KG1 (cell line): ENCODE data around the gene VMAC.
A peak's percentile ranks its signal among the peaks of the same experiment; 100 is the strongest.
"Not testable (repeated sequence)": the region's sequence is repeated elsewhere in the genome, so short reads cannot be mapped to it uniquely, and the experiment has no call there.

Source experiments
- DNase-seq: peaks from one replicate; lab custom pipeline; 2025; lab: John Stamatoyannopoulos, UW

Gene VMAC, protein sequence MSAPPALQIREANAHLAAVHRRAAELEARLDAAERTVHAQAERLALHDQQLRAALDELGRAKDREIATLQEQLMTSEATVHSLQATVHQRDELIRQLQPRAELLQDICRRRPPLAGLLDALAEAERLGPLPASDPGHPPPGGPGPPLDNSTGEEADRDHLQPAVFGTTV

DNA sequence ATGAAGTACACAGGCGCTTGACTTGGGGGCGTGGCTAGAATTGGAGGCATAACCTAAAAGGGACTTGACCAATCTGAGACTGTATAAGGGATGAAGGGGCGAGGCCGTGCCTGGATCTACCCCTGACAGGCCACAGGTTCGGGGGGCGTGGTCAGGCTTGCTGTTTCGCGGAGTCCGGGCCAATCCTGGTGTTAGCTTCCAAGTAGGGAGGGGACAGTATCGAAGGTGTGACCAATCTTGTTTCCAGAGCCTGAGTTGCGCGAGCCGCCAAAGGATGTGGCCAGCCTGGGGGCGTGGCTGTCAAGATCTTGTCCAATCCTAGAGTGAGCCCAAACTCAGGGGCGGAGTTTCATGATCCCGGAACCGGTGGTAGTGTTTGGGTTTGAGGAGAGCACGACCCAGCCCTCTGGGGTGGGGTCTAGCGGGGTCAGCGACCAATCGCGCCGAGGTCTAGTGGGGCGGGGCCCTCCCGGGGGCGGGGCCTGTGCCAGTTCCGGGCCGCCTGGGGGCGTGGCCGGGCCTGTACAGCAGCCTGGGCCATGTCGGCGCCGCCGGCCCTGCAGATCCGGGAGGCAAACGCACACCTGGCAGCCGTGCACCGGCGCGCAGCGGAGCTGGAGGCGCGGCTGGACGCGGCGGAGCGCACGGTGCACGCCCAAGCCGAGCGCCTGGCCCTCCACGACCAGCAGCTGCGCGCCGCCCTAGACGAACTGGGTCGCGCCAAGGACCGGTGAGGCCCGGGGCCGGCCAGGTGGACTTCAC lies at the start of gene VMAC:
Gene VMAC, plus strand, starts transcription at position 521 of the 762 bp plus-strand sequence. Its CDS starts 19 bp downstream, at position 540.
- DNase-seq, result peak; percentile 99

DNA sequence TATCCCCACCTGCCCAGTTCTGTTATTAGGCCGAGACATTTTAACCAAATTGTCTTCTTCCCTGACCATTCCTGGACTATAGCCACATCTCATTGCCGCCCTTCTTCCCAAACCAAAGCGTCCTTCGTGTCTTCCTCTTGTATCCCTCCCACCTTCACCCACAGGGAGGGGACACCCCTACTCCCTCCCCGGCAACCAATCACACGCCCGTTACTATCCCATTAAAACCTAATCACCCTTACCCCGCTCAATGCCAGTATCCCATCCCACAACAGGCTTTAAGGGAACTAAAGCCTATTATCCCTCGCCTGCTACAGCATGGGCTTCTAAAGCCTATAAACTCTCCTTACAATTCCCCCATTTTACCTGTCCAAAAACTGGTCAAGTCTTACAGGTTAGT lies 49.5 kb upstream of the VMAC start:
- not testable (repeated sequence) for DNase-seq

DNA sequence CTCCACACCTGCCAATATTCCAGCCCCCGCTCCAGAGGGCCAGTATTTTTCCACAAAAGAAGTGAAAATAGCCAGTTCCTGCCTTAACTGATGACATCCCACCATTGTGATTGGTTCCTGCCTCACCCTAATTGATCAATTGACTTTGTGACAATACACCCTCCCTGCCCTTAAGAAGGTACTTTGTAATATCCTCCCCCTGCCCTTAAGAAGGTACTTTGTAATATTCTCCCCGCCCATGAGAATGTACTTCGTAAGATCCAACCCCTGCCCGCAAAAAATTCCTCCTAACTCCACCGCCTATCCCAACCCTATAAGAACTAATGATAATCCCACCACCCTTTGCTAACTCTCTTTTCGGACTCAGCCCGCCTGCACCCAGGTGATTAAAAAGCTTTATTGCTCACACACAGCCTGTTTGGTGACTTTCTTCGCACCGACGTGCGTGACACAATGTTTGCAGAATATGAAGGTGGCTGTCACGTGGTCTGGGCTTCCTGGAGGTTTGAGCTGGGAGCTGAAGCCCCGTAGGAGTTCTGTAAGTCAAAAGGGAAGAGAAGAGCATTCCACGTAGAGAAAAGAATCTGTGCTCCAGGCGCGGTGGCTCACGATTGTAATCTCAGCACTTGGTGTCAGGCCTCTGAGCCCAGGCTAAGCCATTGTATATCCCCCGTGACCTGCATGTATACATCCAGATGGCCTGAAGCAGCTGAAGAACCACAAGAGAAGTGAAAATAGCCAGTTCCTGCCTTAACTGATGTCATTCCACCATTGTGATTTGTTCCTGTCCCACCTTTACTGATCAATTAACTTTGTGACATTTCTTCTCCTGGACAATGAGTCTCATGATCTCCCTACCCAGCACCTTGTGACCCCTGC lies 47.2 kb upstream of the VMAC start:
- no peak for DNase-seq

DNA sequence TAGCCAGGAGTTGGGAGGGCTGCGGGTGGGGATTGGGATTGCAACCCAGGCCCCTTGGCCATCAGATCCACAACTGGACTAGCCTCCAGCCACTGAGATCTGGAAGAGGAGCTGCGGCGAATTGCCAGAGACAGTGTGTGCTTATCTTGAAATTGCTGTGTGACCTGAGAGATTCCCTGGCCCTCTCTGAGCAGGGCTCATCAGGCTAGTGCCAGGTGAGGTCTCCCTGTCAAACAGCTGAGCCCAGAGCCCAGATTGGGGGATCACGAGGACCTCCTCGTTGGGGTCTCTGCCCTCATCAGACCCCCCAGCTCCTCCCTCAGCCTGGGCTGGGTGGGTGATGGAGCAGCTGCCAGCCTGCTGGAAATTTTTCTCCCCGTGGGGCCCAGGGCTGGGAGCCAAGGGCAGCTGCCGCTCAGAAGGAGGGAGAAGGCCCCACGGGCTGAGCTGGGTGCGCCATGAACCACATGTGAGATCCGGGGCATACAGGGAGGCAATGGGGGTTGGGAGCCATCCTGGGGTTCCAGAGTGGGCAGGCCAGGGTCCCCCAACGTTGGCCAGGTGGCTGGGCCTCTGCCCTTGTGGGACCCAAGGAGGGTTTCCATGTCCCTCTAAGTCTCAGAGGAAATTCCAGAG lies 41.5 kb upstream of the VMAC start:
- DNase-seq, result no peak

DNA sequence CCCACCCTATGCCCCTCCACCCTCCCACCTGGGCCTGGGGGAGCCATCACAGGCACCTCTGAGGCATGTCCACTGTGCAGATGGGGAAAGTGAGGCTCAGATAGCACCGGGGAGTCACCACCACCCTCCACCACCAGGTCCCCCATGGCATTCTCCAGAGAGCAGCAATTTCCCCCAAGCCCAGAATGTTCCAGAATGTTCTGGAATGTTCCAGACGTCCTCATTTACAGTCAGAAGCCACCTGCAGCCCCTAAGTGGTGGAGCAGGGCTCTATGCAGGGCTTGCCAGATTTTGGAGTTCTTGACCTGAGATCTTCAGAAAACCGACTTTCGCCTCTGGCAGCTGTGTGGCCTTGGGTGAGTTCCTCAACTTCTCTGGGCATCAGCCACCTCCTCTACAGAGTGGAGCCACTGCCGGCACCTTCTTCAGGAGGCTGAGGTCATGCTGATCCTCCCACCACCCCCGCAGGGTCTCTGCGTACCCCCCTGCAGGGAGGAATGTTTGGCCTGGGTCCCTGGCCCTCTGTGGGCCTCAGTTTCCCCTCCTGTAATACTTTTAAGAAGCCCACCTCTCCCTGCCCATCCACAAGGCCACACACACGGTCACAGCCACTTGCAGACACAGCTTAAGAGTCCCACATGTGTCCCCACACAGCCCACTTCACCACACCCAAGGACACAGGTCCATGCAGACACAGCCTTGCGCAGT lies 40.5 kb upstream of the VMAC start:
- DNase-seq, result no peak

DNA sequence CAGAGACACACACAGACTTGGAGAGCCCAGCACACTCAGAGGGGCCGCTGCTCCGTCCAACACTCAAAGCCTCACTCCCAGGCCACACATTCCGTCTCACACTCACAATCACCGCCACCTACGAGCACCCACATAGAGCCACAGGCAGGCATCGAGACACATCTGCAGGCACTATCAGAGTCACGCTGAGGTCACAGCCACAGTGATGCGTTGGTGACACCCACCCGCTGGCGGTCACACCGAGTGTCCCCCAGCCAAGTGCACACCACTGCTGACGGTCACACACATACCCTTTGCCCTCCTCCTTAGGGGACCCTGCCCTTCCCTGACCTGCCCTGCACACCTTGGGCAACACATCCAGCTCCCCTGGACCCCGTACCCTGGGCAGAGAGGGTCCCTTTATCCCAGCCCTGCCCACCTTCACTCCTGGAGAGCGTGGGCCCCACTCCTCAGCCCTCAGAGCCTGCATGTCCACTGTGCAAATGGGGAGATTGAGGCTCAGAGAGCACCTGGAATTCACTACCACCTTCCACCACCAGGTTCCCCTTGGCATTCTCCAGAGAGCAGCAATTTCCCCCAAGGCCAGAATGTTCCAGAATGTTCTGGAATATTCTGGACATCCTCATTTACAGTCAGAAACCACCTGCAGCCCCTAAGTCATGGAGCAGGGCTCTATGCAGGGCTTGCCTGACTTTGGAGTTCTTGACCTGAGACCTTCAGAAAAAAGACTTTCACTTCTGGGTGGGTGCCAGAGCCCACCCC lies 39.8 kb upstream of the VMAC start:
- no peak for DNase-seq

DNA sequence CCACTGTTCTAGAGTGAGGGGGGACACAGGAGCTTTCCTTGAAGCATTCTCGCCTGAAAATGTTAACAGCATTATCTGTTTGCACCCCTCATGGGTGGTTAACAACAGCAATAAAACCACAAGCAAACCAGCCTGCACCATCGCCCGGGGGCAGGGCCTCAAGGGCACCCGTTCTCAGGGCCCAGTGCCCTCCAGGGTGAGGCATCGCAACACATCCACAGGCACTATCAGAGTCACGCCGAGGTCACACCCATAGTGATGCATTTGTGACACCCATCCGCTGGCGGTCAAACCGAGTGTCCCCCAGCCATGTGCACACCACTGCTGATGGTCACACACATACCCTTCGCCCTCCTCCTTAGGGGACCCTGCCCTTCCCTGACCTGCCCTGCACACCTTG lies 38.9 kb upstream of the VMAC start:
- no peak for DNase-seq

DNA sequence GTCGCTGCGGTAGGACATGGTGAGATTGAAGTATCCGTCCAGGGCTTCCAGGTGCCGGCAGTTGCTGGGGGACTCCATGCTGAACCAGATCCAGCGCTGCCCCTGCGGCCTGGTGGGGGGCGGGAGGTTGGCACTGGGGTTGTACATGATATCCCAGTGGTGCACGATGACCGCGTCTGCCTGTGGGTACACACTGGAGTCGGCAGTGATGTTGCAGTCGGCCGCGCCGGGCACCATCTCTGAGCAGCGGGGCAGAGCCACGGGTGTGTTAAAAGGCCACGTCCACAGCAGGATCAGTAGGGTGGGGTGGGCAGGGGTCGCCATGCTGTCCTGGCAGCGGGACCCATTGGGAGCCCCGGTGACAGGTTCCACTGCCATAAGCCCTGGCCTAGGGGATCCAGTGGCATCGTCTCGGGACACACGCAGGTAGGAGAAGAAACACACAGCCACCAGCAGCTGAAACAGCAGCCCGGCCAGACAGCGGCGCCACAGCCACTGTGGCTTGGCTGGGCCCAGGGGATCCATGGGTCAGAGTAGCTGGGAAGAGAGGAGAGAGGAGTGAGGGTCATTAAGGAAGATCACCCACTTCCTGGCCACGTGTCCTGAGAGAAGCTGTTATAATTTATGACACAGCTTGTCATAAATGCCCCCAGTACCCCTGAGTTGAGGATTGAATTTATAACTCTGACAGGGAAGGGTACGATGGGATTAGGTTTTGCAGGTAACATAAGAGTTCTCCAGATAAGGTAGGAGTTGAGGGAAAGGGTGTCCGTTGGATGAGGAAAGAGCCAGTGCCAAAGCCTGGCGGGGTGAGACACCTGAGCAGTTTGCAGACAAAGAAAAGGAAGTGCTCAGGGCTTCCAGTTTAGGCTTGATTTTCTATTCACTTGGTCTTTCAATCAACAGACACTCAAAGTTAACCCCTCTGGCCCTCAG lies 37.2 kb upstream of the VMAC start:
- DNase-seq, result no peak

DNA sequence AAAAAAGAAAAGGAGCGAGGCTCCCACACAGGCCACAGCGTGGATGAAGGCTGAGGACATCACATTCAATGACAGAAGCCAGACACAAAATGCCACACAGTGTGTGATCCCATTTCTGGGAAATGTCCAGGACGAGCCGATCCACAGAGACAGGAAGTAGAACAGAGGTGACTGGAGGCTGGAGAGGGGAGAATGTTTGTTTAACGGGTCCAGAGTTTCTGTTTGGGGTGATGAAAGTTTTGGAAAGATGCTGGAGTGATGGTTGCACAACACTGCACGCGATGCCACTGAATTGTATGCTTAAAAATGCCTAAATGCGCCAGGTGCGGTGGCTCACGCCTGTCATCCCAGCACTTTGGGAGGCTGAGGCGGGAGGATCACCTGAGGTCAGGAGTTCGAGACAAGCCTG lies 33.7 kb upstream of the VMAC start:
- DNase-seq, result no peak

DNA sequence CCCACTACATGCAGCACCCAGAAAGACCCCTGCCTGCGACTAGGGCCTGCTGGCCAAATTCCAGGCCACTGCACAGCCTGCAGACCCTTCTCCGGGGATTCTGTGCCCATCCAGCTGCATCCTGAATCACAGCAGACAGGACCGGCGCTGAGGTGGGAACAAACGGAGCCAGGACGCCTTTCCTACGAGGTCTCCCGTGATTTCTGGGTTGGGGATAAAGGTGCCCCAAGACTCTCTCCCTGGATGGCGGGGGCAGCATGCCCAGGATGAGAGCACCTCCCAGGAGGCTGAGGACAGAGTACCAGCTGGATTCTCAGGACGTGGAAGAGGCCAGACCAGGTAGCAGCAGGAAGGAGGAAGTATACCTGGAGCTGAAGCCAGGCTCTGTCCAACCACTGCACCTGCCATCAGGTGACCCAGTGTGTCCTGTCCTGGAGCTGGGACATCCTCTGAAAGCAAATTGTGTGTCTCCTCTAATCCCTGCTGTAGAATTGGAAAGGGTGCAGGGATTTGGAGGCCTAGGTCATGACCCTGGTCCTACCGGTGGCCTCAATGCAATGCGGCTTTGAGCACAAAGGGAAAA lies 31.0 kb upstream of the VMAC start:
- DNase-seq, result no peak

DNA sequence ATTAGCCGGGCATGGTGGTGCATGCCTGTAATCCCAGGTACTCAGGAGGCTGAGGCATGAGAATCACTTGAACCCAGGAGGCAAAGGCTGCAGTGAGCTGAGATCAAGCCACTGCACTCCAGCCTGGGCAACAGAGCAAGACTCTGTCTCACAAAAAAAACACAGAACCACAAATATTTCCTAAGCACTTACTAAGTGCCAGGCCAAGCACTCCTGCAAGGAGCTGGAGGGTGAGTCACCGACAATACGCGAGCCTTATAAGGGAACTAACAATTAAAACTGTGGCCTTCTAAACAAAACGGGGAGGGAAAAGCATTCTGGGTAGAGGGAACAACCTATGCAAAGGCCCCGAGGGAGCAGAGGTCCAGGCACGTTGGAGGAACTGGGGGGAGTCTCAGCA lies 30.2 kb upstream of the VMAC start:
- not testable (repeated sequence) for DNase-seq

DNA sequence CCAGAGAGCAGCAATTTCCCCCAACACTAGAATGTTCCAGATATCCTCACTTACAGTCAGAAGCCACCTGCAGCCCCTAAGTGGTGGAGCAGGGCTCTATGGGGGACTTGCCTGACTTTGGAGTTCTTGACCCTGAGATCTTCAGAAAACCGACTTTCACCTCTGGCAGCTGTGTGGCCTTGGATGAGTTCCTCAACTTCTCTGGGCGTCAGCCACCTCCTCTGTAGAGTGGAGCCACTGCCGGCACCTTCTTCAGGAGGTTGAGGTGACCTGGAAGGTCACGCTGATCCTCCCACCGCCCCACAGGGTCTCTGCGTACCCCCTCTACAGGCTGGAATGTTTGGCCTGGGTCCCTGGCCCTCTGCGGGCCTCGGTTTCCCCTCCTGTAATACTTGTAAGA lies 27.2 kb upstream of the VMAC start:
- no peak for DNase-seq

DNA sequence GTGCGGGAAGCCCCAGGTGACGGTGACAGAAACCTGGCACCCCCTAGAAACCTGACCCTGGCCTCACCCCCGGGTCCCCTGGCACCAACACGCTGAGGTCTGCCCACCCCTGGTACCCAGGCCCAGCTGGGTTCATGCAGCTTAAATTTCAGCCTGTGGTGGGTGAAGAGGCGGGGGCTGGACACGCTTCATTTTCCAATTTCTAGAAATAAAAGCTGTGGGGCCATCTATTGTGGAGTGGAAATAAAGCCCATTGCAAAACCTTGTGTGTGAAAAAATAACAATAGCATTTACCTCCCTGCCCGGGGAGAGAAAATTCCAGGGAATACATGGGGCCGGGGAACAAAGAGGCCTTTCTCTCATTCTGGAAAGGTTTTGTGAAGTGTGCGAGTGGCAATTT lies 26.8 kb upstream of the VMAC start:
- DNase-seq, result no peak

DNA sequence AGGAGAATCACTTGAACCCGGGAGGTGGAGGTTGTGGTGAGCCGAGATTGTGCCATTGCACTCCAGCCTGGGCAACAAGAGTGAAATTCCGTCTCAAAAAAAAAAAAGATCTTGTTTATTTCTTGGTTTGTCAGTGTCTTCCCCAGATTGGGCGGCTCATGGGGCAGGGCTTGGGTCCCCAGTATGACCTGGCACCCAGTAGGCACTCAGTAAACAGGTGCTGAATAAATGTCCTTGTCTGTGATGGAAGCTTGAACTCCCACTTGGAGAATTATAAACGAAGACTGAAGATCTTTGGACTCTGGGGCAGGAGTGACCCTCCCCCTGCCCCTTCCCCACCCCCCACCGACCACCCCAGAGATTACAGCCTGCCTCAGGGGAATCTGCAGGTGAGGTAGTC lies 24.5 kb upstream of the VMAC start:
- no peak for DNase-seq

DNA sequence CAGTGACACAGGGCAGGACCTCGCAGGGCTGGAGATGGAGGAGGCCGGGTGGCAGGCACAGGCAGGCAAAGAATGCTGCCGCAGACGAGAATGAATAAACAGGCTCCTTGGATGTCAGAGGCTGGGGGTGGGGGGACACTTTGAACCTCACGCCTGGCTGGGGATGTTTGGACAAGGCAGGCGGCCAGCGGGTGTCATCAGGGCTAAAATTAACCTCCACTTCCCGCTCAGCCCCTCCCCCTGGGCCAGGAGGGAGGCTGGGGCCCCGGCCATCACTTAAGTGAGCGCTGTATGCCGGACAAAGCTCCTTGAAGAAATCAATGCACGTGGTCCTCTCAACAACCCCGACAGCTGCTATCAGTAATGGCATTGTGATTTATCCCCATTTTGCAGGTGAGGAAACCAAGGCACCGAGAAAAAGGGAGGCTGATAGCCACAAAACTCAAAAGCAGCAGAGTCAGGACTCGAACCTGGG lies 24.0 kb upstream of the VMAC start:
- no peak for DNase-seq

DNA sequence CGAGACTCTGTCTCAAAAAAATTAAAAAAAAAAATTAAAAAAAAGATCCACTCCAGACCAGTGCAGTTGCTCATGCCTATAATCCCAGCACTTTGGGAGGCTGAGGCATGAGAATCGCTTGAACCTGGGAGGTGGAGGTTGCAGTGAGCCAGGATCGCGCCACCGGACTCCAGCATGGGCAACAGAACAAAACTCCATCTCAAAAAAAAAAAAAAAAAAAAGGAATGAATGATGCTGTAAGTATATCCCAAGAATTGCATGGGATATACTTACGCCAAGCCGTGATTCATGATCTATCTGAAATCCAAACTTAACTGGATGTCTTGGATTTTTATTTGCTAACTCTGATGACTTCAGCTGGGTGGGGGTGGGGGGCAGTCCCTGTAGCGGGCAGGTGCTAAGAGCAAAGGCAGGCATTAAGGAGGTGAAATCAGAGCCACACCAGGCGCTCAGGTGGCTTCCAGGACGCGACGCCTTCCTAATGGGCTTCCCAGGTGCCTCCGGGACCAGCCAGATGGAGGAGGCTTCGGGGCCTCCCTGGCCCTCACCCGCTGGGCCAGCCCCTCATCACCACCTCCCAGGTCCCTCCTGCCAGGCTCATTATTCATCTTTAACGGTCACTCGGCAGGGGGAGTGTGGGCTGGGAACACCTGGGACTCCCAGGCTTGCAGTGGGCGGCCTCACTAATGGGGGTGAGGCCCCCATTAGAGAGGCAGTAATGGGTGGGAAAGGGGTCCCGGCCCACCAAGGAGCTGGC lies 23.0 kb upstream of the VMAC start:
- no peak for DNase-seq

DNA sequence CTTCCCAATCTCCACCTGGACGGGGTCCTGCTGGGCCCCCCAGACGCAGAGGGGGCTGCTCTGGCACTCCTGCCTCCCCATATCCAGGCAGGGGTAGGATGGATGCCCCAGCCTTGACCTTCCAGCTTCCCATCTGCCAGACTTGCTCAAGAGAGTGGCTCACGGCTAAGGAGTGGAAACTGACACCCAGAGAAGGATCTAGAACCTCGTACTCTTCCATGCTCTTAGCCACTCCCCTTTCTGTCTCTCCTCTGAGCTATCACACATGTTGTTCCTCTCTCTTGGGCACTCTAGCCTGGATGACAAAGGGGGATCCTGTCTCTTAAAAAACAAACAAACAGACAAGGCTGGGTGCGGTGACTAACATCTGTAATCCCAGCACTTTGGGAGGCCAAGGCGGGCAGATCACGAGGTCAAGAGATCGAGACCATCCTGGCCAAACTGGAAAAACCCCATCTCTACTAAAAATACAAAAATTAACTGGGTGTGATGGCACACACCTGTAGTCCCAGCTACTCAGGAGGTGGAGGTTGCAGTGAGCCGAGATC lies 22.2 kb upstream of the VMAC start:
- DNase-seq, result no peak

DNA sequence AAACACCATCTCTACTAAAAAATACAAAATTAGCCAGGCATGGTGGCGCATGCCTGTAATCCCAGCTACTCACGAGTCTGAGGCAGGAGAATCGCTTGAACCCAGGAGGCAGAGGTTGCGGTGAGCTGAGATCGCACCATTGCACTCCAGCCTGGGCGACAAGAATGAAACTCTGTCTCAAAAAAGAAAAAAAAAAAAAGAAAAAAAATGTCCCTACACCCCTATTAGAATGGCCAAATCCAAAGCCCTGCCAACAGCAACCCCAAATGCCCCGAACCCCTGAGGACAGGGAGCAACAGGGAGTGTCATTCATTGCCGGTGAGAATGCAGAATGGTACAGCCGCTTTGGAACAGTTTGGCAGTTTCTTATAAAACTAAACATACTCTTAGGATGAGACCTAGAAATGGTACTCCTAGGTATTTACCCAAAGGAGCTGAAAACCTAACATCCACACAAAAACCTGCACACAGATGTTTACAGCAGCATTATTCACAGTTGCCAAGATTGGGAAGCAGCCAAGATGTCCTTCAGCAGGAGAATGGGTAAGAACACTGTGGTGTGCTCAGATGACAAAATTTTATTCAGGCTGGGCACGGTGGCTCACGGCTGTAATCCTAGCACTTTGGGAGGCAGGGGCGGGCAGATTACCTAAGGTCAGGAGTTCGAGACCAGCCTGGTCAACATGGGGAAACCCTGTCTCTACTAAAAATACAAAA lies 21.4 kb upstream of the VMAC start:
- not testable (repeated sequence) for DNase-seq
